Parathyroid adenoma (tissue), 2 donors: Measurements from ENCODE around the gene BACH1.

Source experiments
- H2AFZ ChIP-seq: fragments of 300-600 bp; sonication (generic); one replicate; pipeline ENCODE4 v1.7.0; 2017; ENCODE audit warnings: antibody characterized with exemption, mild to moderate bottlenecking
- H3K27ac ChIP-seq: fragments of 300-600 bp; sonication (generic); one replicate; pipeline ENCODE4 v1.7.0; 2017
- H3K27me3 ChIP-seq: fragments of 300-600 bp; sonication (generic); one replicate; pipeline ENCODE4 v1.7.0; 2017; ENCODE audit warnings: low read length; ENCODE audit not compliant: control insufficient read depth, insufficient read depth
- H3K36me3 ChIP-seq: fragments of 300-600 bp; sonication (generic); one replicate; pipeline ENCODE4 v1.7.0; 2017; ENCODE audit warnings: low read length; ENCODE audit not compliant: control insufficient read depth, insufficient read depth
- H3K4me1 ChIP-seq: fragments of 300-600 bp; sonication (generic); one replicate; pipeline ENCODE4 v1.7.0; 2017; ENCODE audit warnings: control low read depth
- H3K4me2 ChIP-seq: fragments of 300-600 bp; sonication (generic); one replicate; pipeline ENCODE4 v1.7.0; 2017; ENCODE audit warnings: low read length
- H3K4me3 ChIP-seq: fragments of 300-600 bp; sonication (generic); one replicate; pipeline ENCODE4 v1.7.0; 2017; ENCODE audit warnings: low read depth, low read length
- H3K79me2 ChIP-seq: fragments of 300-600 bp; sonication (generic); one replicate; pipeline ENCODE4 v1.7.0; 2017; ENCODE audit warnings: control low read depth
- H3K9ac ChIP-seq: fragments of 300-600 bp; sonication (generic); one replicate; pipeline ENCODE4 v1.7.0; 2017; ENCODE audit warnings: mild to moderate bottlenecking
- H3K9me3 ChIP-seq: fragments of 300-600 bp; sonication (generic); one replicate; pipeline ENCODE4 v1.7.0; 2017; ENCODE audit warnings: low read length; ENCODE audit not compliant: control insufficient read depth
- CTCF ChIP-seq: fragments of 300-600 bp; sonication (generic); IDR thresholded peaks from one replicate; pipeline ENCODE4 v1.7.0; 2017; ENCODE audit warnings: antibody characterized with exemption, mild to moderate bottlenecking
- donor health status: primary hyperparathyroidism.

Gene BACH1

GRCh38 chr21:29304597-29304996 lies 5.9 kb downstream of the BACH1 start:
- H3K27ac ChIP-seq, result no peak overlapping the region
- no peak overlapping the region for H3K4me3 ChIP-seq

DNA sequence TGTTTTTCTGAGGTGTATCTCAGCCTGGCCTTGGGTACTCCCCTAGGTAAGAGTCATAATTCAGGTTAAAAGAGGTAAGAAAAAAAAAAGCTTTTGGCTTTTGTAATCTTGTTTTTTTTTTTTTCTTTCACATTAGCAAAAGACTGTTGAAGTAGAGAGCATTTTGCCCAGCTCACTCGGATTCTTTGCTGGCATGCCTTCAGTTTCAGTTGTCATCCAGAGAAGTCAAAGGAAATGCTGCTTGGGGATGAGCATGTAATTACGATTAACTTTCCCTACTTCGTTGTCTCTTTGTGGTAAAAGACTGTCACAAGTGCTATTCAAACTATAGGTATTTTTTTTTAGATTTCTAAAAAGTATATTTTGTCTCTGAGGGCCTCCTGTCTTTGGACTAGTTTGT lies 6.3 kb downstream of the BACH1 start:
- H3K4me3 ChIP-seq, result no peak overlapping the region
- no peak overlapping the region for H3K9ac ChIP-seq
- H3K36me3 ChIP-seq, result no peaks in the 10 kb centered on the region
- H3K27me3 ChIP-seq, result no peaks in the 10 kb centered on the region
- no peak for TF ChIP-seq CTCF
- no peak overlapping the region for H3K27ac ChIP-seq
- no peak overlapping the region for H3K4me2 ChIP-seq
- H3K9me3 ChIP-seq, result no peaks in the 10 kb centered on the region
- H3K4me1 ChIP-seq, result no peaks in the 10 kb centered on the region
- no peak overlapping the region for H2AFZ ChIP-seq
- peaks cover 2% of the 10 kb centered on the region for H3K79me2 ChIP-seq

More at GRCh38 chr21:29304597-29304996, 5.9 kb downstream of the BACH1 start:
- Histone ChIP-seq H3K27me3 (no peaks in the 10 kb centered on the region), H3K79me2 (peaks cover 2% of the 10 kb centered on the region), H3K4me1 (no peaks in the 10 kb centered on the region), H3K36me3 (no peaks in the 10 kb centered on the region), H3K9ac (no peak overlapping the region), H3K9me3 (no peaks in the 10 kb centered on the region), H2AFZ (no peak overlapping the region), H3K4me2 (no peak overlapping the region)
- no peak for TF ChIP-seq CTCF

- no peak overlapping the region for H3K9ac ChIP-seq
- TF ChIP-seq CTCF, result no peak
Measured at GRCh38 chr21:29305561-29305960, 6.8 kb downstream of the BACH1 start.

GRCh38 chr21:29306920-29307319 lies 8.2 kb downstream of the BACH1 start:
- Histone ChIP-seq H2AFZ (no peak overlapping the region), H3K79me2 (peaks cover 5% of the 10 kb centered on the region), H3K27ac (no peak overlapping the region), H3K4me1 (no peaks in the 10 kb centered on the region), H3K4me3 (no peak overlapping the region), H3K36me3 (no peaks in the 10 kb centered on the region), H3K9ac (no peak overlapping the region), H3K9me3 (no peaks in the 10 kb centered on the region), H3K27me3 (no peaks in the 10 kb centered on the region), H3K4me2 (no peak overlapping the region)
- no peak for TF ChIP-seq CTCF

More at GRCh38 chr21:29305561-29305960, 6.8 kb downstream of the BACH1 start:
- no peak overlapping the region for H3K4me2 ChIP-seq
- no peaks in the 10 kb centered on the region for H3K4me1 ChIP-seq
- H2AFZ ChIP-seq, result no peak overlapping the region
- no peak overlapping the region for H3K27ac ChIP-seq
- H3K4me3 ChIP-seq, result no peak overlapping the region
- no peaks in the 10 kb centered on the region for H3K36me3 ChIP-seq
- no peaks in the 10 kb centered on the region for H3K27me3 ChIP-seq
- peaks cover 4% of the 10 kb centered on the region for H3K79me2 ChIP-seq
- no peaks in the 10 kb centered on the region for H3K9me3 ChIP-seq

GRCh38 chr21:29307718-29308455 lies 9.2 kb downstream of the BACH1 start:
- H3K79me2 ChIP-seq, result peaks cover 5% of the 10 kb centered on the region
- H3K9ac ChIP-seq, result no peak overlapping the region
- no peak overlapping the region for H3K4me2 ChIP-seq
- no peaks in the 10 kb centered on the region for H3K4me1 ChIP-seq
- H2AFZ ChIP-seq, result no peak overlapping the region
- H3K36me3 ChIP-seq, result no peaks in the 10 kb centered on the region
- H3K4me3 ChIP-seq, result no peak overlapping the region
- no peak for TF ChIP-seq CTCF
- H3K27me3 ChIP-seq, result no peaks in the 10 kb centered on the region
- no peaks in the 10 kb centered on the region for H3K9me3 ChIP-seq
- H3K27ac ChIP-seq, result no peak overlapping the region
